ENCODE data around the gene IRF5. TPM values are rescaled to one million over a fixed set of nuclear protein-coding genes. Genes with fewer than 3 reads are reported as not detected.

IRF5 gene
- total RNA-seq, 1 experiment from 2014 or later = 0.74 TPM

DNA sequence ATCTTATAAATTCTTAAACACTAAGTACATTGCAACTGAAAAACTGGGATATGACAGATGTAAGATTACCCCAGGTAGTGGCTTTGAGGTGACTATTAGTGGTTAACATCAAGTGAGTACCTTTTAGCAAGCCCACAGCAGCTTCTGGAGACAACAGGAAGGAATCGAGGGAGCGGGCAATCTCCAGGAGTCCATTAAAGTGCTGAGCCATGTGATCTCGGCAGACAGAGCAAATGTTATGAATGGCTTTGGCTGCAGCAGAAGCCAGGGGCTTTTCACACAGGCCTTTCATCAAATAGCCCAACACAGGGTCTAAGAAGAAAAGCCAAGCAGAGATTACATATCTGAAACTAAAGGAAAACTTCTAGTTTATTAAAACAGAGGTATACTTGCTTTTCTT lies 48.9 kb downstream of the IRF5 start:
- no peak overlapping the region for H3K27ac ChIP-seq (ENCODE audit: insufficient read length, low read depth, low read length)
- WGBS (ENCODE audit: extremely low coverage, insufficient read length, low lambda C conversion rate) = no CpG with 5 or more reads among the region's 3 CpGs
- DNase-seq = no peak
- H2BK5ac ChIP-seq (ENCODE audit: insufficient read length, low read length) = no peak overlapping the region
- no peak overlapping the region for H3K14ac ChIP-seq (ENCODE audit: insufficient read depth, low read length)
- H2BK120ac ChIP-seq (ENCODE audit: low read depth, low read length, poor library complexity, severe bottlenecking) = no peak overlapping the region
- no peaks in the 10 kb centered on the region for H3K9me3 ChIP-seq (ENCODE audit: control insufficient read depth, low read depth, low read length)
- H3K23ac ChIP-seq (ENCODE audit: insufficient read length, low read depth, low read length) = no peak overlapping the region
- H3K79me2 ChIP-seq (ENCODE audit: insufficient read depth, low read length) = no peaks in the 10 kb centered on the region
- TF ChIP-seq, protein P1, sequence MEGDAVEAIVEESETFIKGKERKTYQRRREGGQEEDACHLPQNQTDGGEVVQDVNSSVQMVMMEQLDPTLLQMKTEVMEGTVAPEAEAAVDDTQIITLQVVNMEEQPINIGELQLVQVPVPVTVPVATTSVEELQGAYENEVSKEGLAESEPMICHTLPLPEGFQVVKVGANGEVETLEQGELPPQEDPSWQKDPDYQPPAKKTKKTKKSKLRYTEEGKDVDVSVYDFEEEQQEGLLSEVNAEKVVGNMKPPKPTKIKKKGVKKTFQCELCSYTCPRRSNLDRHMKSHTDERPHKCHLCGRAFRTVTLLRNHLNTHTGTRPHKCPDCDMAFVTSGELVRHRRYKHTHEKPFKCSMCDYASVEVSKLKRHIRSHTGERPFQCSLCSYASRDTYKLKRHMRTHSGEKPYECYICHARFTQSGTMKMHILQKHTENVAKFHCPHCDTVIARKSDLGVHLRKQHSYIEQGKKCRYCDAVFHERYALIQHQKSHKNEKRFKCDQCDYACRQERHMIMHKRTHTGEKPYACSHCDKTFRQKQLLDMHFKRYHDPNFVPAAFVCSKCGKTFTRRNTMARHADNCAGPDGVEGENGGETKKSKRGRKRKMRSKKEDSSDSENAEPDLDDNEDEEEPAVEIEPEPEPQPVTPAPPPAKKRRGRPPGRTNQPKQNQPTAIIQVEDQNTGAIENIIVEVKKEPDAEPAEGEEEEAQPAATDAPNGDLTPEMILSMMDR (conservative IDR thresholded peaks at IDR 0.05) = no peak
- no peak overlapping the region for H4K5ac ChIP-seq (ENCODE audit: insufficient read length, low read depth, low read length)
- no peak overlapping the region for H2BK12ac ChIP-seq (ENCODE audit: insufficient read length, low read depth, low read length)
- H3T11ph ChIP-seq (ENCODE audit: low read length) = no peak overlapping the region
- Mint-ChIP-seq H3K27me3 (ENCODE audit: low read depth) (no peaks in the 10 kb centered on the region), H3K27ac (no peak overlapping the region; a peak in 1 of 7 replicates), H3K4me3 (no peak overlapping the region), H3K4me1 (peaks cover 4 to 10% of the 10 kb centered on the region in 2 experiments; a peak in 3 of 4 replicates), H3K9me3 (no peaks in the 10 kb centered on the region), H3K36me3 (ENCODE audit: insufficient read depth in 1 of 3, low read depth in 3 of 3) (peaks cover 22 to 74% (median 73%) of the 10 kb centered on the region in 3 experiments; a peak in 6 of 7 replicates)
- no peak overlapping the region for H4K91ac ChIP-seq (ENCODE audit: insufficient read length, low read depth, low read length)
- H4K20me1 ChIP-seq (ENCODE audit: control insufficient read depth, insufficient read depth, insufficient read length) = no peaks in the 10 kb centered on the region
- H3K79me1 ChIP-seq (ENCODE audit: insufficient read depth, low read depth, low read length, poor library complexity, severe bottlenecking) = no peaks in the 10 kb centered on the region
- H3K56ac ChIP-seq (ENCODE audit: insufficient read length, low read depth, low read length) = no peak overlapping the region
- no peak overlapping the region for H3K18ac ChIP-seq (ENCODE audit: insufficient read length, low read depth, low read length)
- no peak overlapping the region for H2BK20ac ChIP-seq (ENCODE audit: low read depth, low read length, poor library complexity, severe bottlenecking)
- H3K4me2 ChIP-seq (ENCODE audit: insufficient read depth, insufficient read length, low read length) = no peak overlapping the region
- H2AFZ ChIP-seq (ENCODE audit: low read length) = no peak overlapping the region
- no peak overlapping the region for H3K9ac ChIP-seq (ENCODE audit: extremely low read depth, insufficient read length, low read length)
- no peak overlapping the region for H3K4ac ChIP-seq (ENCODE audit: low read depth, low read length)
- H3K23me2 ChIP-seq (ENCODE audit: insufficient read length, low read depth, low read length, poor library complexity, severe bottlenecking) = no peaks in the 10 kb centered on the region
- no peak overlapping the region for H2BK15ac ChIP-seq (ENCODE audit: low read depth, low read length)
- H2AK5ac ChIP-seq (ENCODE audit: insufficient read length, low read length) = no peak overlapping the region
- no peaks in the 10 kb centered on the region for H3K27me3 ChIP-seq (ENCODE audit: insufficient read depth, low read length)
- no peaks in the 10 kb centered on the region for H3K4me1 ChIP-seq (ENCODE audit: insufficient read depth, low read length)
- H4K8ac ChIP-seq (replicated peaks; ENCODE audit: insufficient read length, low read depth, low read length) = no peak overlapping the region

All from H9 (cell line).